ENCODE data around the gene PNMA6E.

DNA sequence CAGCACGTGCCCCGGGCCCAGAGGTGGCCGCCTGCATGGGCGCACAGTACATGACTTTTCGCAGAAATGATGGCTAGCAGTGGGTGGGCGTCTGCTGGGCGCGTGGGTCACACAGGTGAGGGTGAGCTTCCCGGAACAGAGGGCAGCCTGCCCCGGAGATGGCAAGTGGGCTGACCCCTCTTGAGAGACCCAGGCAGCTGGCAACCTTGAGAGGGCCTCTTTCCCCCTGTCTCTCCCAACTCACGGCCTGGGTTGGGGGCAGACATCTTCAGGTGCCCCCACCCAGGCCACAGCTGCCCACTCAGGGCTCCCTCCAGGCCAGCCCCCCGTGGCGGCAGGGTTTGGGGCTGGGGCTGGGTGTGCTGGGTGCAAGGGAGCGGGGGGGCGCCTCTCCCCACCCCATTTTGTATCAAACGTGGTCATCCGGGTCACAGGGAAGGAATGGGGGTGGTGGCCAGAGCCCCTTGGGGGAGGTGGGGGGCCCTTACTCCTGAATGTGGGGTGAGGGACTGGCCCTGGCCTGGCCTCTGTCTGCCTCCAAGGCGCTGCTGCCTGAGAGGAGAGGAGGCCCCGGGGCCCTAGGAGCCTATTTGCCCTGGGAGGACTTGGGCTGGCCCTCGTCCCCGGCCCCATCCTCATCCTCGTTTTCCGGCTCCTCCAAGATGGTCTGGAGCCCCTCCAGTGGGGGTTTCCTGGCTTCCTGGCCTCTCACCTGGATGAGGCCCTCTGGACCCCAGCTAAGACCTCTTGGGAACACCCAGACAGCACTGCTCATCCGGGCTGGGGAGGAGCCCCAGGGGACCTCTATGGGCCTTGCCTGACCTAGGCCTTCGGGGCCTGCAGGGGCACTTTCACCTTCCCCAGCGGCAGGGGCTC is 4.6 kb downstream of the PNMA6E start:
- TF ChIP-seq CTCF (IDR thresholded peaks at IDR 0.05), result no peak
- TF ChIP-seq POLR2A (IDR thresholded peaks at IDR 0.05), result no peak
- TF ChIP-seq EP300 (IDR thresholded peaks at IDR 0.05), result no peak
